CD1c-positive myeloid dendritic cell (primary cell): ENCODE measurements around the gene VMAC.
"Not testable (repeated sequence)": the region's sequence is repeated elsewhere in the genome, so short reads cannot be mapped to it uniquely, and the experiment has no call there.

Experiments
- DNase-seq: peaks from one replicate; pipeline ENCODE4 v3.0.0-alpha.2; 2016; ENCODE audit errors: extremely low spot score

VMAC gene

DNA sequence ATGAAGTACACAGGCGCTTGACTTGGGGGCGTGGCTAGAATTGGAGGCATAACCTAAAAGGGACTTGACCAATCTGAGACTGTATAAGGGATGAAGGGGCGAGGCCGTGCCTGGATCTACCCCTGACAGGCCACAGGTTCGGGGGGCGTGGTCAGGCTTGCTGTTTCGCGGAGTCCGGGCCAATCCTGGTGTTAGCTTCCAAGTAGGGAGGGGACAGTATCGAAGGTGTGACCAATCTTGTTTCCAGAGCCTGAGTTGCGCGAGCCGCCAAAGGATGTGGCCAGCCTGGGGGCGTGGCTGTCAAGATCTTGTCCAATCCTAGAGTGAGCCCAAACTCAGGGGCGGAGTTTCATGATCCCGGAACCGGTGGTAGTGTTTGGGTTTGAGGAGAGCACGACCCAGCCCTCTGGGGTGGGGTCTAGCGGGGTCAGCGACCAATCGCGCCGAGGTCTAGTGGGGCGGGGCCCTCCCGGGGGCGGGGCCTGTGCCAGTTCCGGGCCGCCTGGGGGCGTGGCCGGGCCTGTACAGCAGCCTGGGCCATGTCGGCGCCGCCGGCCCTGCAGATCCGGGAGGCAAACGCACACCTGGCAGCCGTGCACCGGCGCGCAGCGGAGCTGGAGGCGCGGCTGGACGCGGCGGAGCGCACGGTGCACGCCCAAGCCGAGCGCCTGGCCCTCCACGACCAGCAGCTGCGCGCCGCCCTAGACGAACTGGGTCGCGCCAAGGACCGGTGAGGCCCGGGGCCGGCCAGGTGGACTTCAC is at the start of gene VMAC:
Gene VMAC, plus strand, starts transcription at position 521 of the 762 bp plus-strand sequence. Its CDS starts 19 bp downstream, at position 540.
- DNase-seq: peak; percentile 100

- DNase-seq: not testable (repeated sequence)
Measured at GRCh38 chr19:5855151-5855550, 49.5 kb upstream of the VMAC start.

GRCh38 chr19:5857203-5858081 is 47.2 kb upstream of the VMAC start:
- no peak for DNase-seq

DNA sequence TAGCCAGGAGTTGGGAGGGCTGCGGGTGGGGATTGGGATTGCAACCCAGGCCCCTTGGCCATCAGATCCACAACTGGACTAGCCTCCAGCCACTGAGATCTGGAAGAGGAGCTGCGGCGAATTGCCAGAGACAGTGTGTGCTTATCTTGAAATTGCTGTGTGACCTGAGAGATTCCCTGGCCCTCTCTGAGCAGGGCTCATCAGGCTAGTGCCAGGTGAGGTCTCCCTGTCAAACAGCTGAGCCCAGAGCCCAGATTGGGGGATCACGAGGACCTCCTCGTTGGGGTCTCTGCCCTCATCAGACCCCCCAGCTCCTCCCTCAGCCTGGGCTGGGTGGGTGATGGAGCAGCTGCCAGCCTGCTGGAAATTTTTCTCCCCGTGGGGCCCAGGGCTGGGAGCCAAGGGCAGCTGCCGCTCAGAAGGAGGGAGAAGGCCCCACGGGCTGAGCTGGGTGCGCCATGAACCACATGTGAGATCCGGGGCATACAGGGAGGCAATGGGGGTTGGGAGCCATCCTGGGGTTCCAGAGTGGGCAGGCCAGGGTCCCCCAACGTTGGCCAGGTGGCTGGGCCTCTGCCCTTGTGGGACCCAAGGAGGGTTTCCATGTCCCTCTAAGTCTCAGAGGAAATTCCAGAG is 41.5 kb upstream of the VMAC start:
- DNase-seq: no peak

DNA sequence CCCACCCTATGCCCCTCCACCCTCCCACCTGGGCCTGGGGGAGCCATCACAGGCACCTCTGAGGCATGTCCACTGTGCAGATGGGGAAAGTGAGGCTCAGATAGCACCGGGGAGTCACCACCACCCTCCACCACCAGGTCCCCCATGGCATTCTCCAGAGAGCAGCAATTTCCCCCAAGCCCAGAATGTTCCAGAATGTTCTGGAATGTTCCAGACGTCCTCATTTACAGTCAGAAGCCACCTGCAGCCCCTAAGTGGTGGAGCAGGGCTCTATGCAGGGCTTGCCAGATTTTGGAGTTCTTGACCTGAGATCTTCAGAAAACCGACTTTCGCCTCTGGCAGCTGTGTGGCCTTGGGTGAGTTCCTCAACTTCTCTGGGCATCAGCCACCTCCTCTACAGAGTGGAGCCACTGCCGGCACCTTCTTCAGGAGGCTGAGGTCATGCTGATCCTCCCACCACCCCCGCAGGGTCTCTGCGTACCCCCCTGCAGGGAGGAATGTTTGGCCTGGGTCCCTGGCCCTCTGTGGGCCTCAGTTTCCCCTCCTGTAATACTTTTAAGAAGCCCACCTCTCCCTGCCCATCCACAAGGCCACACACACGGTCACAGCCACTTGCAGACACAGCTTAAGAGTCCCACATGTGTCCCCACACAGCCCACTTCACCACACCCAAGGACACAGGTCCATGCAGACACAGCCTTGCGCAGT is 40.5 kb upstream of the VMAC start:
- no peak for DNase-seq

DNA sequence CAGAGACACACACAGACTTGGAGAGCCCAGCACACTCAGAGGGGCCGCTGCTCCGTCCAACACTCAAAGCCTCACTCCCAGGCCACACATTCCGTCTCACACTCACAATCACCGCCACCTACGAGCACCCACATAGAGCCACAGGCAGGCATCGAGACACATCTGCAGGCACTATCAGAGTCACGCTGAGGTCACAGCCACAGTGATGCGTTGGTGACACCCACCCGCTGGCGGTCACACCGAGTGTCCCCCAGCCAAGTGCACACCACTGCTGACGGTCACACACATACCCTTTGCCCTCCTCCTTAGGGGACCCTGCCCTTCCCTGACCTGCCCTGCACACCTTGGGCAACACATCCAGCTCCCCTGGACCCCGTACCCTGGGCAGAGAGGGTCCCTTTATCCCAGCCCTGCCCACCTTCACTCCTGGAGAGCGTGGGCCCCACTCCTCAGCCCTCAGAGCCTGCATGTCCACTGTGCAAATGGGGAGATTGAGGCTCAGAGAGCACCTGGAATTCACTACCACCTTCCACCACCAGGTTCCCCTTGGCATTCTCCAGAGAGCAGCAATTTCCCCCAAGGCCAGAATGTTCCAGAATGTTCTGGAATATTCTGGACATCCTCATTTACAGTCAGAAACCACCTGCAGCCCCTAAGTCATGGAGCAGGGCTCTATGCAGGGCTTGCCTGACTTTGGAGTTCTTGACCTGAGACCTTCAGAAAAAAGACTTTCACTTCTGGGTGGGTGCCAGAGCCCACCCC is 39.8 kb upstream of the VMAC start:
- no peak for DNase-seq

GRCh38 chr19:5865772-5866171 is 38.9 kb upstream of the VMAC start:
- no peak for DNase-seq

DNA sequence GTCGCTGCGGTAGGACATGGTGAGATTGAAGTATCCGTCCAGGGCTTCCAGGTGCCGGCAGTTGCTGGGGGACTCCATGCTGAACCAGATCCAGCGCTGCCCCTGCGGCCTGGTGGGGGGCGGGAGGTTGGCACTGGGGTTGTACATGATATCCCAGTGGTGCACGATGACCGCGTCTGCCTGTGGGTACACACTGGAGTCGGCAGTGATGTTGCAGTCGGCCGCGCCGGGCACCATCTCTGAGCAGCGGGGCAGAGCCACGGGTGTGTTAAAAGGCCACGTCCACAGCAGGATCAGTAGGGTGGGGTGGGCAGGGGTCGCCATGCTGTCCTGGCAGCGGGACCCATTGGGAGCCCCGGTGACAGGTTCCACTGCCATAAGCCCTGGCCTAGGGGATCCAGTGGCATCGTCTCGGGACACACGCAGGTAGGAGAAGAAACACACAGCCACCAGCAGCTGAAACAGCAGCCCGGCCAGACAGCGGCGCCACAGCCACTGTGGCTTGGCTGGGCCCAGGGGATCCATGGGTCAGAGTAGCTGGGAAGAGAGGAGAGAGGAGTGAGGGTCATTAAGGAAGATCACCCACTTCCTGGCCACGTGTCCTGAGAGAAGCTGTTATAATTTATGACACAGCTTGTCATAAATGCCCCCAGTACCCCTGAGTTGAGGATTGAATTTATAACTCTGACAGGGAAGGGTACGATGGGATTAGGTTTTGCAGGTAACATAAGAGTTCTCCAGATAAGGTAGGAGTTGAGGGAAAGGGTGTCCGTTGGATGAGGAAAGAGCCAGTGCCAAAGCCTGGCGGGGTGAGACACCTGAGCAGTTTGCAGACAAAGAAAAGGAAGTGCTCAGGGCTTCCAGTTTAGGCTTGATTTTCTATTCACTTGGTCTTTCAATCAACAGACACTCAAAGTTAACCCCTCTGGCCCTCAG is 37.2 kb upstream of the VMAC start:
- DNase-seq: no peak

DNA sequence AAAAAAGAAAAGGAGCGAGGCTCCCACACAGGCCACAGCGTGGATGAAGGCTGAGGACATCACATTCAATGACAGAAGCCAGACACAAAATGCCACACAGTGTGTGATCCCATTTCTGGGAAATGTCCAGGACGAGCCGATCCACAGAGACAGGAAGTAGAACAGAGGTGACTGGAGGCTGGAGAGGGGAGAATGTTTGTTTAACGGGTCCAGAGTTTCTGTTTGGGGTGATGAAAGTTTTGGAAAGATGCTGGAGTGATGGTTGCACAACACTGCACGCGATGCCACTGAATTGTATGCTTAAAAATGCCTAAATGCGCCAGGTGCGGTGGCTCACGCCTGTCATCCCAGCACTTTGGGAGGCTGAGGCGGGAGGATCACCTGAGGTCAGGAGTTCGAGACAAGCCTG is 33.7 kb upstream of the VMAC start:
- DNase-seq: no peak

GRCh38 chr19:5873617-5874199 is 31.0 kb upstream of the VMAC start:
- DNase-seq: no peak

- DNase-seq: peak; percentile 39
Measured at GRCh38 chr19:5874496-5874895, 30.2 kb upstream of the VMAC start.

DNA sequence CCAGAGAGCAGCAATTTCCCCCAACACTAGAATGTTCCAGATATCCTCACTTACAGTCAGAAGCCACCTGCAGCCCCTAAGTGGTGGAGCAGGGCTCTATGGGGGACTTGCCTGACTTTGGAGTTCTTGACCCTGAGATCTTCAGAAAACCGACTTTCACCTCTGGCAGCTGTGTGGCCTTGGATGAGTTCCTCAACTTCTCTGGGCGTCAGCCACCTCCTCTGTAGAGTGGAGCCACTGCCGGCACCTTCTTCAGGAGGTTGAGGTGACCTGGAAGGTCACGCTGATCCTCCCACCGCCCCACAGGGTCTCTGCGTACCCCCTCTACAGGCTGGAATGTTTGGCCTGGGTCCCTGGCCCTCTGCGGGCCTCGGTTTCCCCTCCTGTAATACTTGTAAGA is 27.2 kb upstream of the VMAC start:
- no peak for DNase-seq

DNA sequence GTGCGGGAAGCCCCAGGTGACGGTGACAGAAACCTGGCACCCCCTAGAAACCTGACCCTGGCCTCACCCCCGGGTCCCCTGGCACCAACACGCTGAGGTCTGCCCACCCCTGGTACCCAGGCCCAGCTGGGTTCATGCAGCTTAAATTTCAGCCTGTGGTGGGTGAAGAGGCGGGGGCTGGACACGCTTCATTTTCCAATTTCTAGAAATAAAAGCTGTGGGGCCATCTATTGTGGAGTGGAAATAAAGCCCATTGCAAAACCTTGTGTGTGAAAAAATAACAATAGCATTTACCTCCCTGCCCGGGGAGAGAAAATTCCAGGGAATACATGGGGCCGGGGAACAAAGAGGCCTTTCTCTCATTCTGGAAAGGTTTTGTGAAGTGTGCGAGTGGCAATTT is 26.8 kb upstream of the VMAC start:
- no peak for DNase-seq

DNA sequence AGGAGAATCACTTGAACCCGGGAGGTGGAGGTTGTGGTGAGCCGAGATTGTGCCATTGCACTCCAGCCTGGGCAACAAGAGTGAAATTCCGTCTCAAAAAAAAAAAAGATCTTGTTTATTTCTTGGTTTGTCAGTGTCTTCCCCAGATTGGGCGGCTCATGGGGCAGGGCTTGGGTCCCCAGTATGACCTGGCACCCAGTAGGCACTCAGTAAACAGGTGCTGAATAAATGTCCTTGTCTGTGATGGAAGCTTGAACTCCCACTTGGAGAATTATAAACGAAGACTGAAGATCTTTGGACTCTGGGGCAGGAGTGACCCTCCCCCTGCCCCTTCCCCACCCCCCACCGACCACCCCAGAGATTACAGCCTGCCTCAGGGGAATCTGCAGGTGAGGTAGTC is 24.5 kb upstream of the VMAC start:
- no peak for DNase-seq

DNA sequence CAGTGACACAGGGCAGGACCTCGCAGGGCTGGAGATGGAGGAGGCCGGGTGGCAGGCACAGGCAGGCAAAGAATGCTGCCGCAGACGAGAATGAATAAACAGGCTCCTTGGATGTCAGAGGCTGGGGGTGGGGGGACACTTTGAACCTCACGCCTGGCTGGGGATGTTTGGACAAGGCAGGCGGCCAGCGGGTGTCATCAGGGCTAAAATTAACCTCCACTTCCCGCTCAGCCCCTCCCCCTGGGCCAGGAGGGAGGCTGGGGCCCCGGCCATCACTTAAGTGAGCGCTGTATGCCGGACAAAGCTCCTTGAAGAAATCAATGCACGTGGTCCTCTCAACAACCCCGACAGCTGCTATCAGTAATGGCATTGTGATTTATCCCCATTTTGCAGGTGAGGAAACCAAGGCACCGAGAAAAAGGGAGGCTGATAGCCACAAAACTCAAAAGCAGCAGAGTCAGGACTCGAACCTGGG is 24.0 kb upstream of the VMAC start:
- DNase-seq: no peak

DNA sequence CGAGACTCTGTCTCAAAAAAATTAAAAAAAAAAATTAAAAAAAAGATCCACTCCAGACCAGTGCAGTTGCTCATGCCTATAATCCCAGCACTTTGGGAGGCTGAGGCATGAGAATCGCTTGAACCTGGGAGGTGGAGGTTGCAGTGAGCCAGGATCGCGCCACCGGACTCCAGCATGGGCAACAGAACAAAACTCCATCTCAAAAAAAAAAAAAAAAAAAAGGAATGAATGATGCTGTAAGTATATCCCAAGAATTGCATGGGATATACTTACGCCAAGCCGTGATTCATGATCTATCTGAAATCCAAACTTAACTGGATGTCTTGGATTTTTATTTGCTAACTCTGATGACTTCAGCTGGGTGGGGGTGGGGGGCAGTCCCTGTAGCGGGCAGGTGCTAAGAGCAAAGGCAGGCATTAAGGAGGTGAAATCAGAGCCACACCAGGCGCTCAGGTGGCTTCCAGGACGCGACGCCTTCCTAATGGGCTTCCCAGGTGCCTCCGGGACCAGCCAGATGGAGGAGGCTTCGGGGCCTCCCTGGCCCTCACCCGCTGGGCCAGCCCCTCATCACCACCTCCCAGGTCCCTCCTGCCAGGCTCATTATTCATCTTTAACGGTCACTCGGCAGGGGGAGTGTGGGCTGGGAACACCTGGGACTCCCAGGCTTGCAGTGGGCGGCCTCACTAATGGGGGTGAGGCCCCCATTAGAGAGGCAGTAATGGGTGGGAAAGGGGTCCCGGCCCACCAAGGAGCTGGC is 23.0 kb upstream of the VMAC start:
- DNase-seq: no peak

DNA sequence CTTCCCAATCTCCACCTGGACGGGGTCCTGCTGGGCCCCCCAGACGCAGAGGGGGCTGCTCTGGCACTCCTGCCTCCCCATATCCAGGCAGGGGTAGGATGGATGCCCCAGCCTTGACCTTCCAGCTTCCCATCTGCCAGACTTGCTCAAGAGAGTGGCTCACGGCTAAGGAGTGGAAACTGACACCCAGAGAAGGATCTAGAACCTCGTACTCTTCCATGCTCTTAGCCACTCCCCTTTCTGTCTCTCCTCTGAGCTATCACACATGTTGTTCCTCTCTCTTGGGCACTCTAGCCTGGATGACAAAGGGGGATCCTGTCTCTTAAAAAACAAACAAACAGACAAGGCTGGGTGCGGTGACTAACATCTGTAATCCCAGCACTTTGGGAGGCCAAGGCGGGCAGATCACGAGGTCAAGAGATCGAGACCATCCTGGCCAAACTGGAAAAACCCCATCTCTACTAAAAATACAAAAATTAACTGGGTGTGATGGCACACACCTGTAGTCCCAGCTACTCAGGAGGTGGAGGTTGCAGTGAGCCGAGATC is 22.2 kb upstream of the VMAC start:
- DNase-seq: no peak

GRCh38 chr19:5883157-5883873 is 21.4 kb upstream of the VMAC start:
- DNase-seq: not testable (repeated sequence)
